RWPE2 (cell line): Measurements from ENCODE around the gene SETD4.

Source experiments
- ATAC-seq: fragments of 200-7000 bp; cut with Tn5 transposase; 3 replicates; pipeline ENCODE4 v1.9.1; 2021; ENCODE audit warnings: low read depth
- DNase-seq: peaks from one replicate; pipeline ENCODE4 v3.0.0-alpha.2; 2020; ENCODE audit warnings: low spot score
- H3K27ac ChIP-seq: fragments of 450-650 bp; 2 replicates; pipeline ENCODE4 v1.5.1; 2017; ENCODE audit warnings: mild to moderate bottlenecking; ENCODE audit not compliant: poor library complexity, severe bottlenecking
- H3K27me3 ChIP-seq: fragments of 250-450 bp; sonication (Bioruptor Pico); 2 replicates; pipeline ENCODE4 v1.5.1; 2021; ENCODE audit warnings: mild to moderate bottlenecking, moderate library complexity; ENCODE audit not compliant: insufficient read depth, poor library complexity, severe bottlenecking
- H3K36me3 ChIP-seq: fragments of 250-450 bp; sonication (Bioruptor Pico); 2 replicates; pipeline ENCODE4 v1.5.1; 2020; ENCODE audit warnings: low read depth, mild to moderate bottlenecking, moderate library complexity
- H3K4me1 ChIP-seq: fragments of 250-450 bp; sonication (Bioruptor Pico); 2 replicates; pipeline ENCODE4 v1.5.1; 2021; ENCODE audit warnings: mild to moderate bottlenecking, moderate library complexity; ENCODE audit not compliant: insufficient read depth, poor library complexity, severe bottlenecking
- H3K4me3 ChIP-seq: fragments of 250-450 bp; sonication (Bioruptor Pico); 2 replicates; pipeline ENCODE4 v1.5.1; 2021; ENCODE audit warnings: mild to moderate bottlenecking, moderate library complexity; ENCODE audit not compliant: severe bottlenecking
- H3K9me3 ChIP-seq: fragments of 250-450 bp; sonication (Bioruptor Pico); 2 replicates; pipeline ENCODE4 v1.5.1; 2021; ENCODE audit warnings: mild to moderate bottlenecking, moderate library complexity; ENCODE audit not compliant: severe bottlenecking
- TF ChIP-seq, protein P1 (sequence below): fragments of 450-650 bp; IDR thresholded peaks from one replicate; pipeline ENCODE4 v1.5.1; 2017; ENCODE audit warnings: mild to moderate bottlenecking, moderate library complexity; ENCODE audit not compliant: poor library complexity, severe bottlenecking

The SETD4 gene

DNA sequence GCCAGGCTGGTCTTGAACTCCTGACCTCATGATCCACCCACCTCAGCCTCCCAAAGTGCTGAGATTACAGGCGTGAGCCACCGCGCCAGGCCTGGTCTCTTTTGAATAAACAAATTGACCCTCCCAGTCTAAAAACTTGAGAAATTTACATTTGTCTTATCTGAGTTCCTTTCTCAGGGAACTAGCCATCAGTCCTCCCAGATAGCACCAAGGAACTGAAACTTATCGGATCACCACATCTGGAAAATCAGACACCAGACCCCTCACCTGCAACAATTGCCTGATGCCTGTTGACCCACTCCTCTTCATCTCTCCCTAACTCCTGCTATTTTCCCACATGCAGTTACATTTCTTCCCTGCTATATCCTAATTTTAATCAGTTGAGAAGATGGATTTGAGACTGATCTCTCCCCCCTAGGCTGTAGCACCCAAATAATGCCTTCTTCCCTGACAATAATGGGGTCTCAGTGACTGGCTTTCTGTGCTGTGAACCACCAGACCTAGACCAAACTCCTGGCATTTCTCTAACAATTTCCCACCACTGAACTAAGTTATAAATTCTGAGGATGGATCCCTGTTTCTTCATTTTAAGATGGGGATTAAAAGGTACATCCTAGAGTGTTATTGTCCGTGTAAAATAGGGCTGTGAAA lies 8.5 kb upstream of the SETD4 start:
- no peak for ATAC-seq
- H3K4me1 ChIP-seq: peaks cover 16% of the 10 kb centered on the region
- peaks cover 25% of the 10 kb centered on the region for H3K36me3 ChIP-seq
- H3K4me3 ChIP-seq: no peak overlapping the region
- DNase-seq: no peak
- H3K9me3 ChIP-seq: no peaks in the 10 kb centered on the region
- TF ChIP-seq, protein P1, sequence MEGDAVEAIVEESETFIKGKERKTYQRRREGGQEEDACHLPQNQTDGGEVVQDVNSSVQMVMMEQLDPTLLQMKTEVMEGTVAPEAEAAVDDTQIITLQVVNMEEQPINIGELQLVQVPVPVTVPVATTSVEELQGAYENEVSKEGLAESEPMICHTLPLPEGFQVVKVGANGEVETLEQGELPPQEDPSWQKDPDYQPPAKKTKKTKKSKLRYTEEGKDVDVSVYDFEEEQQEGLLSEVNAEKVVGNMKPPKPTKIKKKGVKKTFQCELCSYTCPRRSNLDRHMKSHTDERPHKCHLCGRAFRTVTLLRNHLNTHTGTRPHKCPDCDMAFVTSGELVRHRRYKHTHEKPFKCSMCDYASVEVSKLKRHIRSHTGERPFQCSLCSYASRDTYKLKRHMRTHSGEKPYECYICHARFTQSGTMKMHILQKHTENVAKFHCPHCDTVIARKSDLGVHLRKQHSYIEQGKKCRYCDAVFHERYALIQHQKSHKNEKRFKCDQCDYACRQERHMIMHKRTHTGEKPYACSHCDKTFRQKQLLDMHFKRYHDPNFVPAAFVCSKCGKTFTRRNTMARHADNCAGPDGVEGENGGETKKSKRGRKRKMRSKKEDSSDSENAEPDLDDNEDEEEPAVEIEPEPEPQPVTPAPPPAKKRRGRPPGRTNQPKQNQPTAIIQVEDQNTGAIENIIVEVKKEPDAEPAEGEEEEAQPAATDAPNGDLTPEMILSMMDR: no peak
- H3K27me3 ChIP-seq: no peaks in the 10 kb centered on the region
- peak overlapping the region; percentile 32 for H3K27ac ChIP-seq

GRCh38 chr21:36065497-36066036 lies 5.2 kb upstream of the SETD4 start:
- Histone ChIP-seq H3K27me3 (no peaks in the 10 kb centered on the region), H3K27ac (no peak overlapping the region), H3K36me3 (no peaks in the 10 kb centered on the region), H3K4me3 (no peak overlapping the region), H3K9me3 (no peaks in the 10 kb centered on the region), H3K4me1 (peaks cover 9% of the 10 kb centered on the region)
- TF ChIP-seq, protein P1: no peak
- no peak for DNase-seq
- ATAC-seq: peak; percentile 40; the same call in 1 of the 3 replicates

- no peaks in the 10 kb centered on the region for H3K9me3 ChIP-seq
- TF ChIP-seq, protein P1: no peak
- no peaks in the 10 kb centered on the region for H3K27me3 ChIP-seq
- H3K36me3 ChIP-seq: peaks cover under 1% of the 10 kb centered on the region; the same call in 1 of the 2 replicates
- H3K4me3 ChIP-seq: no peak overlapping the region
- no peak overlapping the region for H3K27ac ChIP-seq
- DNase-seq: no peak
- peaks cover 10% of the 10 kb centered on the region for H3K4me1 ChIP-seq
- no peak for ATAC-seq
Measured at GRCh38 chr21:36064085-36064460, 3.7 kb upstream of the SETD4 start.

GRCh38 chr21:36063375-36064084 lies 3.2 kb upstream of the SETD4 start:
- Histone ChIP-seq H3K36me3 (peaks cover 6% of the 10 kb centered on the region), H3K27me3 (no peaks in the 10 kb centered on the region), H3K27ac (no peak overlapping the region), H3K4me1 (peaks cover 15% of the 10 kb centered on the region), H3K4me3 (no peak overlapping the region), H3K9me3 (no peaks in the 10 kb centered on the region)
- ATAC-seq: no peak
- no peak for DNase-seq
- TF ChIP-seq, protein P1: no peak
